CD4-positive, alpha-beta T cell treated with Interleukin-4 for 4 hours (primary cell): Measurements from ENCODE around the gene IGF2R.
"Not testable (repeated sequence)": the region's sequence is repeated elsewhere in the genome, so short reads cannot be mapped to it uniquely, and the experiment has no call there.

Experiments
- DNase-seq: peaks from one replicate; pipeline ENCODE4 v3.0.0-alpha.2; 2020

IGF2R gene

GRCh38 chr6:160106701-160107100 lies 137.8 kb downstream of the IGF2R start:
- DNase-seq = no peak

- no peak for DNase-seq
Measured at GRCh38 chr6:160108077-160108476, 139.2 kb downstream of the IGF2R start.

DNA sequence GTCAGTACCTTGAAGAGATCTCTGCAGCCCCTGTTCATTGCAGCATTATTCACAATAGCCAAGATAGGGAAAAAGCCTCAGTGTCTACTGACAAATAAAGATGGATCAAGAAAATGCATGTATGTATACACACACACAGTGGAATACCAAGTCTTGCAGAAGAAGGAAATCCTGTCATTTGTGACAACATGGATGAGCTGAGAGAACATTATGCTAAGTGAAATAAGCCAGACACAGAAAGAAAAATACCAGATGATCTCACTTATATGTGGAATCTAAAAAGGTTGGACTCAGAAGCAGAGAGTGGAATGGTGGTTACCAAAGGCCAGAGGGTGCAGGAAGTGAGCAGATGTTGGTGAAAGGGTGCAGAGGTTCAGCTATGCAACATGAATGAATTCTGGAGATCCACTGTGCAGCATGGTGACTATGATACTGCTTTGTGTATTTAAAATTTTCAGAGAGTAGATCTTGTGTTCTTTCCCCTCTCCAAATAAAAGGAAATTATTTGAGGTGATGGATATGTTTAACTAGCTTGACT lies 141.8 kb downstream of the IGF2R start:
- DNase-seq = no peak

- DNase-seq = no peak
Measured at GRCh38 chr6:160111806-160112205, 142.9 kb downstream of the IGF2R start.

- no peak for DNase-seq
Measured at GRCh38 chr6:160112628-160113299, 143.9 kb downstream of the IGF2R start.

GRCh38 chr6:160114536-160114935 lies 145.7 kb downstream of the IGF2R start:
- not testable (repeated sequence) for DNase-seq

DNA sequence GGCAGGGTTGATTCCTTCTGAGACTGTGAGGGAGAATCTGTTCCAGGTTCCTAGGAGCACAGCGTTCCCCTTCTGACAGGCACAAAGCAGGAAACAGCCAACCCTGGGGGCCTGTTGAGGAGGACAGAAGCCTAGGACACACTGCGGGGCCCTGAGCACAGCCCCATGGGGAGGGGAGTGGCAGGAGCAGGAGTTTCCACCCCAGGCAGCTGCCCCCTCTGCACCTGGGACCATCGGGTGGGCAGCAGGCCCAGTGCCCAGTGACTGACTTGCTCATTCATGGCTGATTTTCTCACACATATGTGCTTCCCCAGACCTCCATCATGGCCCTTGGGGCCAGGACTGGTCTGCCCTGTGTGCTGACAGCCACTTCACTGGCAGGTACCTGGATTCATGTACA lies 146.5 kb downstream of the IGF2R start:
- DNase-seq = no peak

DNA sequence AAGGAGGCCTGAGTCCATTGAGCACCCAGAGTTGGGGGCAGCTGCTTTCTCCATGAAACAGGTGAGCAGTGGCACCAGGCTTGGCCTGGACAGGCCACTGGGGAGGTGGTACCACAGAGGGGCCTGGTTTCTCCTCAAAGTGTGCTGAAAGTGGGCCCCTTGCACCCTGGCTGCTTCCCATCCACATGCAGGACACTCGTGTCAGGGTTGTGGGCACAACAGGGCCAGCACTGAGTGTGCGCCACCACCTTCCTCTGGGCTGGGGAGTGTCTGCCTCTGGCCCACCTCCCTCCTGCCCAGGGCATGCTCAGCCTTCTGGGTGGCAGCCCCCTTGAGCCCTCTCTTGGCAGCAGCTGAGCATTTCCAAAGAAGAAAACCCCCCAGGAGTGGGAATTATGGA lies 147.5 kb downstream of the IGF2R start:
- DNase-seq = no peak

DNA sequence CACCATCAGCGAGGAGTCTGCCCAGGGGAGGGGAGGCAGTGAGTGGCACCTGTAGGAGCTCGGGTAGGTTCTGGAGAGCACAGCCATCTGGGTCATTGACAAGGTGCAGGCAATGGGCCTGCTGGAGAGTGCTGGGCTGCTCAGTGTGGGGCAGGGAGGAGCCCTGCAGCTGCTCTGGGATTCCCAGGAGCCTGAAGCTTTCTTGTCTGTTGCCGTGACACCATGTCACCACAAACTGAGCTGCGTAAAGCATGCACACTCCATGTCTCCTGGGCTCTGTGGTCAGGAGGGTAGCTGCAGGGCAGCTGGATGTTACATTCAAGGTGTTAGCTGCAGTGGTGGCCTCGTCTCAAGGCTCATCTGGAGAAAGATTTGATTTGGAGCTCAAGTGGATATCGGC lies 148.3 kb downstream of the IGF2R start:
- no peak for DNase-seq

DNA sequence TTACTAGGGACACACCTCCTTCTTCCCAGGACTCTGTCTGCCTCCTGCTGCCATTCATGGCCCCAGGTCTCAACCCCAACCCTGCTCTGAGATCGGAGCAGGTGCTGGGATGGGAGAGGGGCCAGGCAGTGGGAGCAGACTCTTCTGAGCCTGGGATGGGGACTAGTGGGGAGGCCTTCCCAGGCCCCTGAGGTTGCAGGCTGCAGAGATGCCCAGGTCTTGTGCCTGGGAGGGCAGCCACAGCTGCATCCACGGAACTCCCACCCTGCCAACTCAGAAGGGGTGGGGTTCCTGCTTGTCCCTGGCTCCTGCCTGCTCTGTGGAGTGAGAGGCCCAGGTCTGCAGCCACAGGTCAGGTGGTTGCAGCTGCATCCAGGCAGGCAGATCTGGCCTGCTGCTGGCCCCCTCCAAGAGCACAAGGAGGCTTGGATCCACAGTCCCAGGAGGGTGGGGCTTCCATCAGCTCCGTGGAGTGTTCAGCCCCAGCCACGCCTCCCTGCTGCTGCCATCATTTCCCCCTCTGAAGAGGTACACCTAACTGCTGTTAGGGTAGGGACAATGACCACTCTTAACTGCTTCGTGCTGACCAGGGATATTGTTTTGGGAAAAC lies 149.8 kb downstream of the IGF2R start:
- no peak for DNase-seq

- no peak for DNase-seq
Measured at GRCh38 chr6:160120087-160120486, 151.2 kb downstream of the IGF2R start.

DNA sequence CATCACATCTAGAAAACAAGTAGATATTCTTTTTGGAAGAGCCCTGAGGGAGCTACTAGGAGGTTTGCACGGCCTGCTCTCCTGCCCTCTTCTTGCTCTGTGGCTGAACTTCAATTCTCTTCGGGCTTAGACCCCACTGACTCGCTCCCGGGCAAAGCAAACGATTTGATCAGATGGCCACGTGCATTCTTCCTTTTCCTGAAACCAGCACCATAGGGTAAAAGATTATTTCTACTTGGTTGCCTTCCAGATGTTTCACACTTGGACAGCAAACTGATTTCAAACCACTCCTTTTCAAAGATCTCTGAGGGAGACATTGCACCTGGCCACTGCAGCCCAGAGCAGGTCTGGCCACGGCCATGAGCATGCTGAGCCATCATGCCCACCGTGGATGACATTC lies 152.7 kb downstream of the IGF2R start, which contains the start of gene SLC22A1:
Gene SLC22A1 (plus strand): TSS at position 258 of the 400 bp plus-strand sequence. CDS start 121 bp downstream, at position 379.
- no peak for DNase-seq

- no peak for DNase-seq
Measured at GRCh38 chr6:160121981-160122380, 153.1 kb downstream of the IGF2R start.

- no peak for DNase-seq
Measured at GRCh38 chr6:160122744-160123143, 153.9 kb downstream of the IGF2R start.

- DNase-seq = no peak
Measured at GRCh38 chr6:160124007-160124406, 155.1 kb downstream of the IGF2R start.

DNA sequence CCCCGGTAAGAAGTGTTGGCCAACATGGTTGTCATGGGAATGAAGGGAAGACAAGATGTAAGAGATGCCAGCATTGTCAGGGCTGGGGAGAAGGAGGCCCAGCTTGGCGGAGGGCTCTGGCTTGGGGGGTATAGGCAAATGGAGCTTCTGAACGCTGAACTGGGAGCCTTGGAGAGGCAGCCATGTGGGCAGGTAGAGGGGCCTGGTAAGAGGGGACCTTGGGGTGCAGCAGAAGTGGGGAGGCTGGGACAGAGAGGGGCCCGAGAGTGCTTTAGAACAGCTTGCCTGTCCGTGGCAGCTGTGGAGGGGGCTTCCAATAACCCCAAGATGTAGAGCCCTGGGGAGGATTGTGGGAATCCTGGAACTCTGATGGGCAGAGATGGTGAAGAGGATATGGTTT lies 155.7 kb downstream of the IGF2R start:
- no peak for DNase-seq

DNA sequence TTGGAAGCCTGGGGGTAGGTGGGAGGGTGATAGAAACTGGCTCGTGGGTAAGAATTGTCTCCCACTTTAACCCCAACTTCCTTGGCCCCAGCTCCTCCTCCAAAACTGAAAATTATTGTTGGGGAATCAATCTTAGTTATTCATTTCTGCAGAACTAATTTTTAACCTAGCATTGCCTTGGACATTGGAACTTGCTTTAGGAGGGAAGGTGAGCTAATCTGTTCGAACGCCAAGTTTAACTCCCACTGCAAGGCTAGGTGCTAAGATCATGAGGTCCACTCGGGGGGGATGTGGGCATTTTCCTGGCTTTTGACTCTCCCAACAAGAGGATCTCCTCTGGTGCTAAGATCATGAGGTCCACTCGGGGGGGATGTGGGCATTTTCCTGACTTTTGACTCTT lies 156.2 kb downstream of the IGF2R start:
- DNase-seq = not testable (repeated sequence)

DNA sequence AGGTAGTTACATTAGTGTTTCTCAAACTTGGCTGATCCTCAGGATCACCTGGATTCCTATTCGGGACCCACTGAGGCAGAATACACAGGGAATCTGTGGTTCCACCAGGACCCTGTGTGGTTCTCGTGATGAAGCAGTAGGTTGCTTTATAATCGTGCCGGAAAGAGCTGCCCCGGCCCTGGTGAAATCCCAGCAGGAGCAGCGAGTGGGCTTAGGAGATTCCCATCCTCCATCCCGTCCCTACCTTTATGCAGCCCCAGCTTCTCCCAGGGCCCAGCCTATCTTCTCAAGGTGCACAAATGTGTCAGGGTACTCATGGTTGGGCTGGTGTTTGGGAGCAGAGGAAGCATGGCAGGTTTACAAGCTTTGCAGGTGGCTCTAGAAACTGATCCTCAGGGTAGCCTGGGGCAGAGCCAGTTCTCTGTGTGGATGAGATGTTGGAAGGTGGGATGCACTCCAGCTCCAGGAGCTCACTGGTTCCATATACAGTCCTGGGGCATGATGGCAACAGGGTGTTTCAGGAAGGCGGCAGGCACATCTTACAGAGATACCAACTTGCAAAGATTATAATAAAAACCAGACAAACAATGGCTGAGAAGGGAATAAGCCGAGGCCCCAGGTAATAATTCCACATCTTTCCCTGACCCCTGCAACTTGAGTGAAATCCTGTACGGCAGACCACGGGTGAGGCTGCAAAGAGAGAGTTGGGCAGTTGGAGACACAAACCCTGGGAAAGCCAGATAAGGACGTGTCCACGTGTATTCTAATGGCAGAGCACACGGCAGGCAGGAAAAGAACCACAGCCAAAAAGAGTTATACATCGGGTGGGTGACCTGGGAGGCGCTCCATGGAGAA lies 158.6 kb downstream of the IGF2R start:
- no peak for DNase-seq

- DNase-seq = no peak
Measured at GRCh38 chr6:160128125-160128683, 159.3 kb downstream of the IGF2R start.

DNA sequence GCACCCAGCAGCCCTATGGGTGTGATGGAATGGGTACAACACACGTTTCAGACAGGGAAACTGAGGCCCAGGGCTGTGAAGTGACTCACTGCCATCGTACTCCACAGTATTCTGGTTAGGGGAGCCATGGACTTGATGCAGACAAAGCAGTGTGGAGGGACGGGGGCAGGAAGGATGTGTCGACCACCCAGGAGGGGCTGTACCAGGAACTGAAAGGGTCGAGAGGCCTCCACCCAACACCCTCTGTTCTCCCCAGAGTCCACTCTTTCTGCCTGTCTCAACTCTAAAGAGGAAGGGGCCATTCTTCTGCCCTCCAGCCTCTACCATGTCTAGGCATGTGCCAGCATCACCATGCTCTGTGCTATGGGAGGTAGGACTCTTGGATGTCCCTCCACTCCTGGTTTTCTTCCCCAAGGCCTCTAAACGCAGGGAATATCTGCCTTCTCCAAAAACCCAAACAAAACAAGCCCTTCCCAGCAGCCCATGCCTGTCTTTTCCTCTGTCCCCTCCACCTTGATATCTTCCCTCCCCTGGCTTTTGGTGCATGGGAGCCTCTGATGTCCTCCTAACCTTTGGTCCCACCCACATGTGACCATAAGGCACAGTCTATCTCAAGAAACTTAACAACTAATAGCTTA lies 160.1 kb downstream of the IGF2R start:
- no peak for DNase-seq

DNA sequence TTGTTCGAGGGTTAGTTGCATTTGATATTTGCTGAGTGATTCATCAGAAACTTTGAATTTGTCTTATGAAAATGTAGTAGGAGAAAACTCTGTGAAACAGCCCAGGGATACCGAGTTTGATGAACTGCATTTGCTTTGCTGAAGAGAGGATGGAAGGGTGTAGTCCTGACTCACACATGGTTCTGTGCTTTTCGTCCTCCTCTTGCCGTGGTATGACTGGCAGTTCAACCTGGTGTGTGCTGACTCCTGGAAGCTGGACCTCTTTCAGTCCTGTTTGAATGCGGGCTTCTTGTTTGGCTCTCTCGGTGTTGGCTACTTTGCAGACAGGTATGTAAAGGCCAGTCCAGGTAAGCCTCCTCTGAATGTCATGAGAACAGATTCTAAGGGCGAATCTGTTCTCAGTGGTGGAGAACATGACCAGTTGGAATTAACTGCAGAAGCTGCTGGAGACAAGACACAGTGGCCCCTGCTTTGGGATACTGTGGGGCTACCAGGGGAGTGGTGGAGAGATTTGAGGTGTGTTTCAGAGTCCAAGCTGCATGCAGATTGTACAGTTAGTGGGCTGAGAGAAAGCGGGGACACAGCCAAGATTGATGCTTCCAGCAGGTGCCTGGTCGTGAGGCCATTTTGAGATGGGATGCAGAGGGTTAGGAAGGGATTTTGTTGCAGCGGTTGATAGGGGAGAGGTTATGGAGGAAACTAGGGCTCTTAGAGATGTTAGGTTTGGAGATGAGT lies 161.2 kb downstream of the IGF2R start:
- DNase-seq = no peak
